HK-2 (cell line): ENCODE results near the gene MXRA8.
"Not testable (repeated sequence)": the region's sequence is repeated elsewhere in the genome, so short reads cannot be mapped to it uniquely, and the experiment has no call there.

Experiments used
- DNase-seq: peaks from one replicate; pipeline ENCODE4 v3.0.0-alpha.2; 2018; ENCODE audit not compliant: unreplicated experiment

Gene MXRA8

DNA sequence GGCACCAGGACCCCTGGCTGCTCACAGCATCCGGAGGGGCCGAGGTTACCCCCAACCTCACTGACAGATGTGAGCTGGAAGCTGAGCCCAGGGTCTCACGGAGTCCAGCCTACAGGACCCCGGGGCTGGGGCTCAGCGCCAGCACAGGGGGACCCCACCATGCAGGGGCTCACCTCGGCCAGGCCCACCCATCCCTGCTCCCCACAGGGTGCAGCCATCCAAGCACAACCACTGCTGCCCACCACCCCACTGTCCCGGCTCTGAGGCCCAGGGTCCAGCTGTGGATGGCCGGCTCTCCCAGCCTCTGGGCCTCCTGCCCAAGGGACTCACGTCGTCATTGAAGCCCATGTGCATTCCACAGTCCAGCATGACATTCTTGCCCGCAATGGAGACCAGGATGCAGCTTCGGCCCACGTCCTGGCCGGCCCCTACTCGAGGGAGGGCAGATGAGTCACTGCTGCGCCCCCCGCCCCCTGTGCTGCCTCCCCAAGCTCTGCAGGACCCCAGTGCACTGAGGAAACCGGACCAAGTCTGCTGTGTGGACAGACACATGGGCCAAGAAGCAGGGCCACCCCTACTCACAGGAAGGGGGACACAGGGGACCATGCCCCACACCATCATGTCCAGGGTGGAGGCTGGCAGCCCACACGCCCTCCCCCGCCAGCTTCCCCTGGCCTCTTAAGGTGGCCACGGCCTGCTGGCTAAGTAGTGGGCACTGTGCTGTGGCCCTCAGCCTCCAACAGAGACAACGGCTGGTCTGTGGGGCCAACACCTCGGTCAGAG lies 37.5 kb downstream of the MXRA8 start:
- DNase-seq: no peak

DNA sequence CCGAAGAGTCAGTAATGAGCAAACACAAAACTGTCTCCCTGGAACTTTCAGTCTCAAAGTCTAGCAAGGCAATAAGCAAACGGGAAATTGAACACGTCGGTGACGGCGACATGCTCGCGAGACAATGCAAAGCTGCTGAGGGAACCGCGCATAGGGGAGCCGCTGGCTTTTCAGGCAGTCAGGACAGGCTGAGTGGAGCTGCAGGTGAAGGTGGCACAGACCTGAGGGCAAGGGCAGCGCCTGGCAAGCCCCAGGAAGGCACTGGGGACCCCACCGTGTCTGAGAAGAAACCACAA lies 38.8 kb downstream of the MXRA8 start:
- no peak for DNase-seq

DNA sequence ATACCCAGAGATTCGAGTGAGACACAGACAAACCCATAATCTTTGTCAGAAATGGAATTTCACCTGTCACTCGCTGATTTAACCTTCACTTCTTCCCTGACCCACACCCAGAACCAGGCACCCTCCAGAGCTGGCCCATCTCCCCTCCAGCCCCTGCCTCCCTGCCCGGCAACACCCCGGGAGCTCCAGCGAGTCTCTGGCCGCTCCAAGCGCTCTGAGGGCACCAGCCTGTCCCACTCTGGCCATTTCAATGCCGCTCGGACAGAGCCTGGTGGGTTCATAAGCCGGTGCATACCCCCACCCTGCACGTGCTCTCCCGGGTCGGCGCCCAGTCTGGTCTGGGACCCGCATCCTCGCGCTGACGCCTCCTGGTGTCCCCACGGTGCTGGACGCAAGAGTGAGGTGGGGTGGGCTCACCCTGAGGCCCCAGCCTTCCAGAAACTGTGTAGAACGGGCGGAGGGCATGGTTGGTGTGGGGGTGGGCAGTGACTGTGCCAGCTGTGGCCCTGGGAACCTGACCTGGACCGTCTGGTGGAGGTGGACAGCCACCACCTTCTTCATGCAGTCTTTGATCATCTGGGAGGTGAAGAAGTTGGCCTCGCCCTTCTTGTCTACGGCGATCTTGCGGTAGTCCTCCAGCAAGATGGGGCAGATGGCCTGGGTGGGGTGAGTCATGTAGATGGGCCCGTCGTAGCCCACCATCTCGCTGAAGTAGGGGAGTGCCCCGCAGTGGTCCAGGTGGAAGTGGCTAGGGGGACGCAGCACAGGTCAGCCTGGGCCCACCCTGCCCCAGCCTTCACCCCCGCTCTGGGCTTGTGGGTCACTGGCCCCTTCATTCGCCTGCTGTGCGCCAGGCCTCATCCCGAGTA lies 39.3 kb downstream of the MXRA8 start:
- DNase-seq: no peak

DNA sequence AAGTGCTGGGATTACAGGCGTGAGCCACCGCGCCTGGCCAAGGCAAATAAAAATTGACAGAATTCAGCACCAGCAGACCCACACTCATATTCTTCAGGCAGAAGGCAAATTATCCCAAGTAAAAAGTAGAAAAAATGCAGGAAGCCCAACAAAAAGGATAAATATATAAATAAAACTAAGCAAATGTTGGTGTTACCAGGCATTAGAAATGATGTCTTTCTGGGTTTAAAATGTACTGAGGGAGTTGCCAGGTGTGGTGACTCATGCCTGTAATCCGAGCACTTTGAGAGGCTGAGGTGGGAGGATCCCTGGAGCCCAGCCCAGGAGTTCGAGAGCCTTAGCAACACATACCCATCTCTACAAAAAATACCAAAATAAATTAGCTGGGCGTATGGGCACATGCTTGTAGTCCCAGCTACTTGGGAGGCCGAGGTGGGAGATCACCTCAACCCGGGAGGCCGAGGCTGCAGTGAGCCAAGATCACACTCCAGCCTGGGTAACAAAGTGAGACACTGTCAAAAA lies 40.2 kb downstream of the MXRA8 start:
- DNase-seq: peak; percentile 75

DNA sequence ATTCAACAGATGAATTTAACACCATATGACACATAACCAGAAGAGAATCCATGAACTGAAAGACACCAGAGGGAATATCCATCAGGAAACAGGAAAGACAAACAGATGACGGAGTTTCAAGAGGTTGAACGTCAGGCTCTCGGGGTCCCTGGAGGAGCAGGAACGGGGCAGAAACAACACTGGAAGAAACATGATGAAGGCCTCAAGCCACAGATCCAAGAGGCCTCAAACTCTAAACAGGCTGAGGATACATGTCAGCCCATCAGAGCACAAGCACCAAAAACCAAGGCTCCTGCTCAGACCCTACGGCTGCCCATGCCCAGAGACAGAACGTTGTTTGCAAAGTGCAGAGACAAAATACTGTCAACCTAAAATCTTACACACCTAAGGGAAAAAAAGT lies 40.9 kb downstream of the MXRA8 start:
- DNase-seq: no peak

DNA sequence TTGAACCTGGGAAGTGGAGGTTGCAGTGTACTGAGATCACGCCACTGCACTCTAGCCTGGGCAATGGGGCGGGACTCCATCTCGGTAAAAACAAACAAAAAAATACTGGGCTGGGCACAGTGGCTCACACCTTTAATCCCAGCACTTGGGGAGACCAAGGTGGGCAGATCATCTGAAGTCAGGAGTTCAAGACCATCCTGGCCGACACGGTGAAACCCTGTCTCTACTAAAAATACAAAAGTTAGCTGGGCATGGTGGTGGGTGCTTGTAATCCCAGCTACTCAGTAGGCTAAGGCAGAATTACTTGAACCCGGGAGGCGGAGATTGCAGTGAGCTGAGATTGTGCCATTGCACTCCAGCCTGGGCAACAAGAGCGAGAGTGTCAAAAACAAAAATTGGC lies 42.2 kb downstream of the MXRA8 start:
- DNase-seq: not testable (repeated sequence)

DNA sequence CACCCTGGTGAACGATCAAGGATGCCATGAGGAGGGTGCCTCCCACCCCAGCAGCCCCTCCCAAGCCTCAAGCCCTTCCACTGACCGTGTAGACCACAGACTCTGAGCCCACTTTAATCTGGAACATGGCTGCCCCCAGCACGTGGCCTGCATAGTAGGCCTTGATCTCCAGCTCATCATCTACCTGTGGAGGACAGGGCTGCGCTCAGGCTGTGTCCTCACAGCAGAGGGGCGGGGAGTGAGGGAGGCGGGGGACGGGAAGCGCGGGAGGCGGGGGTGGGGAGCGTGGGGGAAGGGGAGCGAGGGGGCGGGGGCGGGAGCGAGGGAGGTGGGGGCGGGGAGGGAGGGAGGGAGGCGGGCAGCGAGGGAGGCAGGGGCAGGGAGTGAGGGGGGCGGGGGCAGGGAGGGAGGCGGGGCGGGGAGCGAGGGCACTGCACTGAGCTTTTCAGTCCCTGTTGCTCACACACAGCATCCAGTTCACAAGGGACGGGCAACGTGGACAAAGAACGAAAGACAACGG lies 42.9 kb downstream of the MXRA8 start:
- no peak for DNase-seq

DNA sequence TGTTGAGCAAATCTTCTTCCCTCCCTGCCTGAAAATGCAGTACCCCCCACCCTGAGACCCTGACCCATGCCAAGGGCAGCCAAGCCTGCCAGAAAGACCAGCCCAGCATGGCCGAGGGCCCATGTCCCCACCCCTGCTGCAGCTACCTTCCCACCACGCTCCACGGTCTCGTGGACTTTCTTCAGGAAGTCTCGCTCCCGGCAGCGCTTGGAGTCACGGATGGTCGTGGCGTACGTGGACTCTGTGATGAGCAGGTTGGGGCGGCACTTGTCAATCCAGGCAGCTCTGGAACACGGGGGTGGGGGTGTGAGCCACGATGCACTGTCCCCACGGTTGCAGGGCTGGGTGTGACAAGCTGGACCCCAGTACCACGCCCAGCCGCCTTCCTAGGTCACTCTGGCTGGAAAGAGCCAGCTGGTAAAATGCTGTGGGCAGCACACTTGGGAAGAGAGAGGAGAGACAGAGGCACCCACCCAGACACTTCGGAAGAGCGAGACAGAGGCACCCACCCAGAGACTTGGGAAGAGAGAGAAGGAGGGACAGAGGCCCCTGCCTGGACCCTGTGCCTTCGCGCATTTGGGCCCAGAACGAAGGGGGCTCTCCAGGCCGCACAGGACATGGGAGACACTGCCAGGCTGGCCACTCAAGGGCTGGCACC lies 43.5 kb downstream of the MXRA8 start:
- no peak for DNase-seq

DNA sequence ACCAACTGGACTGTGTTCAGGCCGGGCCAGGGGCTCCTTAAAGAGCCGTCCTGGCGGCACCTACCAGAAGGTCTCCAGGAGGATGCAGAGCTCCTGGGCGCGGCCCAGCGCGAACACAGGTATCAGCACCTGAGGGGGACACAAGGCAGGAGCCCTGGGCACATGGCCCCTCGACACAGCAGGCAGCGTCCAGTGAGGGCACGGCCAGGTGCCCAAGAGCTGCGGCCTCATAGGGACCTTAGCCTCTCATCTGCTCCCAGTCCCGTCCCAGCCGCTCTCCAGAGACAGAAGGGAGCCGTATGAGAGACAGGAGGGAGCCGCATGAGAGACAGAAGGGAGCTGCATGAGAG lies 44.1 kb downstream of the MXRA8 start:
- no peak for DNase-seq

DNA sequence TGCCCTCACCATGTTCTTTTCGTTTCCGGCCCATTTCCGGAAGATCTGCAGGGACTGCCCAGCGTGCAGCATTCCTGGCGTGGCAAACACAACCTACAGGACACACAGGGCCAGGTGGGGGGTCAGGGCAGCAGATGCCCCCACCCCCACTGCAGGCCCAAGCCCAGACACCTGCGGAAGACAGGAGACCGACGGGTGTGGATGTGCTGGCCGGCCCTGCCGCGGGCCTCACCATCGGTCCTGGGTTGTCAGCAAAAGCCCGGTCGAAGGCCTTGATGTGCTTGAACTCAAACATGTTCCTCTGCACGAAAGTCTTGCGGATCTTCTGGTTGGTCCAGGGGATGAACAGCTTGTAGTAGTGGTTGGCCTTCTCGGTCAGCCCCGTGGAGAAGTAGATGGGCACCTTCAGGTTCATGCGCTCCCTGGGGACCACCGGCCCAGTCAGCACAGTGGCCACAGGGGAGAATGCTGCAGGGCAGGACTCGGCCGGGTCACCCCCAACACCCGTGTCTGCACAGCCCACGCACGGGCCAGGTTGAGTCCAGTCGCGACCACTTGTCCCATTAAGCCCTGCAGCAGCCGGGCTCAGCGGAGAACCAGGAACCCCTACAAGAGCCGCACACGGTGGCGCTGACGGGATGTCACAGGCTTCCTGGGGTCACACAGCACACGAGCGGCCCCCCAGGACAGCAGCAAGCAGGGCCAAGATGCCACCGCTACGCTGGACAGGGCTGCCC lies 44.7 kb downstream of the MXRA8 start:
- DNase-seq: no peak

DNA sequence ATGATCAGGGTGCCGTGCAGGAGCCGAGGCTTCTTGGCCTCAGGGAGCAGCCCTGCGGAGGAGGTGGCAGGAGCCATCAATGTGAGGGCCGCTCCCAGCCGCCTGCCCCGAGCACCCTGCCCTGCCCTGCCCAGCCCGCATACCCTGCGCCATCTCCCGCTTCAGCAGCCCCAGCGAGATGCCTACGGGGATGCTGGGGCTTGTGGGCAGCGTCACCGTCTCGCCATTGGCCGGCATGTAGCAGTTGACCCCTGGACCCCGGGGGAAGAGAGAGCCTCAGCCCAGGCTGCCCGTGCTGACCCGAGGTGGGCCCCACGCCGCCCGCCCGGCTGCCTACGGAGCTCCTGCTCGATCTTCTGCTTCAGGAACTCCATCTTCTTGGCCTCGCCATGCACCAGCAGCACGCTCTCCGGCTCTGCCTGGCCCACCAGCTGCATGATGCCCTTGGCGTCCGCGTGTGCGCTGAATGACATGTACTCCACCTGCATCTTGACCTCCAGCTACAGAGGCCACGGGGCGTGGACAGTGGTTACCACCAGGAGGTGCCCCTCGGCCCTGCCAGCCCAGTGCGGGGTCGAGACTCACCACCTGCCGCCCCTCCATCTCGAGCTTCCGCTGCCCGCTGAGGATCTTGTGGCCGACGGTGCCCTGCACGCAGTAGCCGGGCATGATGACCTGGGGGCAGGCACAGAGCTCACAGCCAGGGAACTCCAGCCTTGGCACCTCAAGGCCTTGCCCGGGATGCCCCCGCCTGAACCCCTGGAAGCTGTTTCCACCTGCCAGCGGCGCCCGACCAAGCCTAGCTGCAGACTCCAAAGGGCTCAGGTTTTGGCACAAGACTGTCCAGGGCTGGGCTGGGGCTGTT lies 45.7 kb downstream of the MXRA8 start:
- no peak for DNase-seq

DNA sequence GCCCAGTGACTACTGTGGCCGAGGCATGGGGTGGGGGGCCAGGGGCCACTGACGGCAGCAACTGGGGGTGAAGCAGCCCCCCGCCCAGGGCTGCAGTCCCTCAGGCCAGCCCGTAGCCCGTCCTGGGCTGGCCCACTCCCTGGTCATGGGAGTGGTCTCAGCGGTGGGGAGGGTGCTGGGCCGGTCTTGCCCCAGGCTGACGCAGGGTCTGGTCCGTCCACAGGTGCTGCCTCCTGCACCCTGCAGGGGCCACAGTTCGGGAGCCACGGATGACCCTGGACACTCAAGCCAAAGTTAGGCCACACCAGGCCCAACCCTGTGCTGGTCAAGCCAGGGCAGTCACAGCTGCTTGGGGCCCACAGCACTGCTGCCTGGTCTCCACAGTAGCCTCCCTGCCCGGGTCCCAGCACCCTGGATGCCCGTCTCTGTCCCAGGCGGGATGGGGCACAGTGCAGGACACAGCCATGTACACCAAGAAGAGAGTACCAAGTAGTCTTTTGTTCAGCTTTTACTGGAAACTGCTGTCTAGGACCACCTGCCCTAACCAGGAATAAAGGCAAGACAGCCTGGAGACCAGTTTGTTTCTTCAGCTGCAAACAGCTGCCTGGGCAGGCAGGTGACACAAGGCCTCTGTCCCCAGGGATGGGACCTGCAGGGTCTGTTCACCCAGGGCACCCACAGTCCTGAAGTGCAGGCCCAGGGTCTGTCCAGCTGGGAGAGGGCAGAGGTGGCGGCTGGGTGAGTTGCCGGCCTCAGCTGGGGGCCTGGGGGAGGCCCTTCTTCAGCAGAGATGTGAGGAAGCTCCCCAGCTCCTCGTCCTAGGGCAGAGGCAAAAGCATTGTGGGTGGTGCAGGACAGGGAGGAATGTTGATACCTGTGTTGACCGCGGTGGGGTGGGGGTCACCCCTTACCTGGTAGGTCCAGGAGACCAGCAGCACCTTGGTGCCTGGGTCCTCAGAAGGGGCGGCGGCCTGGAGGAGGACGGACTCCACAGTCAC lies 46.9 kb downstream of the MXRA8 start:
- DNase-seq: no peak

DNA sequence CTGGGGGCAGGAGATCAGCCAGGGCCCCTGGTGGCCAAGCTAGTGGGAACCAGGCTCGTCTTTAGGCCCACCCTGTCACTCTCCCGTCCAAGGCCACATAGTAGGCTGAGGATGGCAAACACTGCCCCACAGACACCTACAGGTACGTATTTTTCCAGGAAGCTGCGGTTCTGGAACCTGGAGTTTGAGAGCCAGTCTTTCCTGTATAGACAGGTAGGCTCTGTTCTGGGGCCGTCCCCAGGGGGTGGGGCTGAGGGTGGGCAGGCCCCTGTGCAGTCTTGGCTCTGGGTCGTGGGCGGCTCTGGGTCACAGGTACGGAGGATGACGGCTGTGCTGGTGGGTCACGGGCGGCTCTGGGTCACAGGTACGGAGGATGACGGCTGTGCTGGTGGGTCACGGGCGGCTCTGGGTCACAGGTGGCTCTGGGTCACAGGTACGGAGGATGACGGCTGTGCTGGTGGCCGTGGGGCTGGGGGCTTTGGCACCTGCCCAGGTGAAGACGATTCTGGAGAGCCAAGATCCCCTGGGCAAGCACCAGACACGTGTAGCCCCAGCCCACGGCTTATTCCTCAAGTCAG lies 47.8 kb downstream of the MXRA8 start:
- DNase-seq: no peak

DNA sequence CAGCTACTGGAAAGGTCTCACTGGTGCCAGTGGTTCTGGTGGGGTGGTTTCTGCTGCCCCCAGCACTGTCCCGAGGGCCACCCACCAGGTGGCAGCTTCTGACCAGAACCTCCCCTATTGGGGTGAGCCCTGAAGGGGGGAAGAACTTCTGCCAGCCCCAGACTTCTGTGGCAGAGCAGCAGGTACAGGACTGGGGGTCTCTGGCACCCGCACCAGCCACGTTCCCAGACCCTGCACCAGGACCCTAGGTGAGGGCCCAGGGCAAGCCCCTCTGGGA lies 48.3 kb downstream of the MXRA8 start:
- no peak for DNase-seq

DNA sequence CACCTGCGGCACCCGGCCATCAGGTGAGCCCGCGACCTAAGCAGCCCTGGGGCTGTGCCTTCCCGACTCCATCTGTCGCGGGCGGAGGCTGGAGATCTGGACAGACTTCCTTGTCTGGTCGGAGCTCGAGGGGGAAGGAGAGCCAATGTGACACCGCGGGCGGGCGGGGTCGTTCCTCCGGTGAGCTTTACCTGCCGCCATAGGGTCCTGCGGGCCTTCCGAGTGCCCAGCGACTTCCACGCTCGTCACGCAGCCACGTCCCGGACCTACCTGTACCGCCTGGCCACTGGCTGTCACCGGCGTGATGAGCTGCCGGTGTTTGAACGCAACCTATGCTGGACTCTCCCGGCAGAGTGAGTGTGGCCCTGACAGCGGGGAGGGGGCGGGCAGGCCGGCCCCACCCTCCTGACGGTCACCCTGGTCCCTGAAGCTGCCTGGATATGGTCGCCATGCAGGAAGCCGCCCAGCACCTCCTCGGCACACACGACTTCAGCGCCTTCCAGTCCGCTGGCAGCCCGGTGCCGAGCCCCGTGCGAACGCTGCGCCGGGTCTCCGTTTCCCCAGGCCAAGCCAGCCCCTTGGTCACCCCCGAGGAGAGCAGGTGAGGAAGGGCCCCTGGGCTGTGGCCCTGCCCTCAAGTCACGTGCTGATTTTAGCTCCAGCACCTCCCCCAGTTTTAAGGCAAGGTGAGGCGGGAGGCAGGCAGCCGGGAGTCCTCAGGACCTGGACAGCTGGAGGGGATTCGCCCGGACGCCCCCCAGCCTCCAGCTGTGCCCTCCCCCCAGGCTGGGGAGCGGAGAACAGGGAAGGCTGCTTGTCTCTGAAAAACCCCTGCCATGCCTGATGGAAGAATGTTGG lies 48.9 kb downstream of the MXRA8 start:
- no peak for DNase-seq

DNA sequence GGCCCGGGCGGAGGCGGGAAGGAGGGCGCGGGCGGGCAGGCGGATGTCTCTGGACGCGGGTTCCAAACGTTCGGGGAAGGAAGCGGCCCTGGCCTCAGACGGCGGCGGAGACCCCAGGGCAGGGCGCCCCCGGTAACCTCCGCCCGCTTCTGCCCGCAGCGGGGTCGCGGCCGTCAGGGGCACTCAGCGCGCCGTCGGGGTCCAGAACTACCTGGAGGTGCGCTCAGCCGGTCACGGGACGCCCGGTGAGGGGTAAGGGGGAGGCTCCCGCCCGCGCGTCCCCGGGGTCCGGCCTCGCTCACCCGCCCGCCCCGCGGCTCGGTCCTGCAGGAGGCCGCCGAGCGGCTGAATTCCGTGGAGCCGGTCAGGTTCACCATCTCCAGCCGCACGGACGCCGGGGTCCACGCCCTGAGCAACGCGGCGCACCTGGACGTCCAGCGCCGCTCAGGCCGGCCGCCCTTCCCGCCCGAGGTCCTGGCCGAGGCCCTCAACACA lies 49.6 kb downstream of the MXRA8 start:
- DNase-seq: no peak

DNA sequence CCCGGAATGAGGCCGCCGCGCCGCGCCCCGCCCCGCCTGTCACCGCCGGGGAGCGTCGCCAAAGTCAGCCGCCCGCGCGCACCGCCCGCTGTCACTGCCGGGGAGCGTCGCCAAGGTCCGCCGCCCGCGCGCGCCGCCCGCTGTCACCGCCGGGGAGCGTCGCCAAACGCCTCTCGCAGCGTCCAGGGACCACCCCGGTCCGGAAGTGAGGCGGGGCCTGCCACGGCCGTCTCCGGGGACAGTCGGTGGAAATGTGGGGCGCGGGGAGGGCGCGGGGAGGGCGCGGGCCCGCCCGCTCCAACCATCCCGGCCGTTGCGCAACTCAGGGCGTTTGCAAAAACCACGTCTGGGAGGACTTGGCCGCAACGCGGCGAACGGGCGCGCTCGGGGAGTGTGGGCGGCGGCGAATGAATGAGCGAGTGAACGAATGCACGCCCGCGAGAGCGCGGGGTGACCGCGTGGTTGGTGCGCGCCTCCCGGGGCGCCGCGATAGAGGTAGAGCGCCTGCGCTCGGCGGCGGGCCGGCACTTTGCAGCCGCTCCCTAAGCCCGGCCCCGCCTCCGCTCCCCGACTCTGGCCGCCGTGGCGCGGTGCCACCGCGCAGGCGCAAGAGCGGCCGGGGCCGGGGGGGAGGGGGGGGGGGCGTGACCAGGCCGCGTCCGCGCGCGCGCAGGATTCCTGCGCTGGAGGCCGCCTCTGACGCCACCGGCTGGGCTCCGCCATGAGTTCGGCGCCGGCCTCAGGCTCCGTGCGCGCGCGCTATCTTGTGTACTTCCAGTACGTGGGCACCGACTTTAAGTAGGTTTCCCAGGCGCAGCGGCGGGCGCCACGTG lies 50.2 kb downstream of the MXRA8 start, which contains the start of the genes ACAP3 and PUSL1:
Gene ACAP3, minus strand, starts transcription at position 8 of the 833 bp plus-strand sequence. CDS start 115 bp downstream, outside the sequence.
Gene PUSL1, plus strand, starts transcription at position 675 of the 833 bp plus-strand sequence. Its CDS starts 47 bp downstream, at position 722.
- DNase-seq: peak; percentile 89
